Measurements from ENCODE around the gene GNS. TPM values are rescaled to one million over a fixed set of nuclear protein-coding genes. Genes with fewer than 3 reads are reported as not detected.

GNS gene
- total RNA-seq, 1 donor from 2014 or later = 86.6 TPM

- intact Hi-C loops (cut with DNase I) = loop anchor here (5.0 kb wide), 1 partner anchor 54 kb away; no protein-coding TSS in a partner anchor
- peak; percentile 70 for DNase-seq (ENCODE audit: low spot score)
Observed at GRCh38 chr12:64681200-64682052, 77.8 kb downstream of the GNS start.

GRCh38 chr12:64680235-64680634, 79.0 kb downstream of the GNS start:
- intact Hi-C loops (cut with DNase I) = loop anchor here (5.0 kb wide), 1 partner anchor 53 kb away; no protein-coding TSS in a partner anchor

GRCh38 chr12:64679487-64680001, 79.7 kb downstream of the GNS start:
- DNase-seq (ENCODE audit: low spot score) = peak; percentile 80
- intact Hi-C loops (cut with DNase I) = loop anchor here (5.0 kb wide), 1 partner anchor 52 kb away; no protein-coding TSS in a partner anchor

More at GRCh38 chr12:64680235-64680634, 79.0 kb downstream of the GNS start:
- DNase-seq (ENCODE audit: low spot score) = peak; percentile 15

GRCh38 chr12:64678835-64679234, 80.4 kb downstream of the GNS start:
- peak; percentile 43 for DNase-seq (ENCODE audit: low spot score)
- intact Hi-C loops (cut with DNase I) = no loop called here

- DNase-seq (ENCODE audit: low spot score) = peak; percentile 36
- intact Hi-C loops (cut with DNase I) = no loop called here
Observed at GRCh38 chr12:64678248-64678647, 81.0 kb downstream of the GNS start.

- intact Hi-C loops (cut with DNase I) = no loop called here
- peak; percentile 74 for DNase-seq (ENCODE audit: low spot score)
Observed at GRCh38 chr12:64675795-64676194, 83.4 kb downstream of the GNS start.

GRCh38 chr12:64674367-64674922, 84.8 kb downstream of the GNS start:
- DNase-seq (ENCODE audit: low spot score) = peak; percentile 44
- intact Hi-C loops (cut with DNase I) = loop anchor here (5.0 kb wide), 1 partner anchor 62 kb away; the partner anchor contains the start of gene RASSF3

- intact Hi-C loops (cut with DNase I) = loop anchor here (5.0 kb wide), 1 partner anchor 61 kb away; the partner anchor contains the start of gene RASSF3
- peak; percentile 10 for DNase-seq (ENCODE audit: low spot score)
Observed at GRCh38 chr12:64673490-64674169, 85.6 kb downstream of the GNS start.

- intact Hi-C loops (cut with DNase I) = loop anchor here (5.0 kb wide), 1 partner anchor 61 kb away; the partner anchor contains the start of gene RASSF3
Observed at GRCh38 chr12:64672925-64673409, 86.2 kb downstream of the GNS start.

GRCh38 chr12:64671681-64672080, 87.5 kb downstream of the GNS start:
- DNase-seq (ENCODE audit: low spot score) = peak; percentile 24
- intact Hi-C loops (cut with DNase I) = loop anchor here (5.0 kb wide), 1 partner anchor 59 kb away; the partner anchor contains the start of gene RASSF3

More at GRCh38 chr12:64672925-64673409, 86.2 kb downstream of the GNS start:
- DNase-seq (ENCODE audit: low spot score) = peak; percentile 76

GRCh38 chr12:64670919-64671639, 88.1 kb downstream of the GNS start:
- intact Hi-C loops (cut with DNase I) = loop anchor here (5.0 kb wide), 1 partner anchor 59 kb away; the partner anchor contains the start of gene RASSF3
- peak; percentile 39 for DNase-seq (ENCODE audit: low spot score)

- intact Hi-C loops (cut with DNase I) = loop anchor here (5.0 kb wide), 1 partner anchor 58 kb away; the partner anchor contains the start of gene RASSF3
- peak; percentile 68 for DNase-seq (ENCODE audit: low spot score)
Observed at GRCh38 chr12:64670019-64670418, 89.2 kb downstream of the GNS start.

GRCh38 chr12:64669270-64669842, 89.8 kb downstream of the GNS start:
- intact Hi-C loops (cut with DNase I) = loop anchor here (5.0 kb wide), 1 partner anchor 42 kb away; no protein-coding TSS in a partner anchor
- DNase-seq (ENCODE audit: low spot score) = peak; percentile 89

GRCh38 chr12:64667793-64668192, 91.4 kb downstream of the GNS start:
- intact Hi-C loops (cut with DNase I) = loop anchor here (5.0 kb wide), 1 partner anchor 40 kb away; no protein-coding TSS in a partner anchor
- peak; percentile 14 for DNase-seq (ENCODE audit: low spot score)

- intact Hi-C loops (cut with DNase I) = loop anchor here (5.0 kb wide), 1 partner anchor 39 kb away; no protein-coding TSS in a partner anchor
Observed at GRCh38 chr12:64666054-64666914, 92.9 kb downstream of the GNS start.

GRCh38 chr12:64665514-64665913, 93.7 kb downstream of the GNS start:
- DNase-seq (ENCODE audit: low spot score) = peak; percentile 46
- intact Hi-C loops (cut with DNase I) = loop anchor here (5.0 kb wide), 1 partner anchor 38 kb away; no protein-coding TSS in a partner anchor

More at GRCh38 chr12:64666054-64666914, 92.9 kb downstream of the GNS start:
- peak; percentile 59 for DNase-seq (ENCODE audit: low spot score)
